HG03354 (cell line): ENCODE data around the gene DUSP28.
"Not testable (repeated sequence)": the region's sequence is repeated elsewhere in the genome, so short reads cannot be mapped to it uniquely, and the experiment has no call there.

Experiments
- ATAC-seq: cut with Tn5 transposase; IDR thresholded peaks from one replicate; pipeline ENCODE4 v1.9.1; 2021; ENCODE audit warnings: mild to moderate bottlenecking; ENCODE audit not compliant: unreplicated experiment, poor library complexity, severe bottlenecking

The DUSP28 gene

GRCh38 chr2:240526521-240526920 is 33.6 kb upstream of the DUSP28 start:
- ATAC-seq = no peak

DNA sequence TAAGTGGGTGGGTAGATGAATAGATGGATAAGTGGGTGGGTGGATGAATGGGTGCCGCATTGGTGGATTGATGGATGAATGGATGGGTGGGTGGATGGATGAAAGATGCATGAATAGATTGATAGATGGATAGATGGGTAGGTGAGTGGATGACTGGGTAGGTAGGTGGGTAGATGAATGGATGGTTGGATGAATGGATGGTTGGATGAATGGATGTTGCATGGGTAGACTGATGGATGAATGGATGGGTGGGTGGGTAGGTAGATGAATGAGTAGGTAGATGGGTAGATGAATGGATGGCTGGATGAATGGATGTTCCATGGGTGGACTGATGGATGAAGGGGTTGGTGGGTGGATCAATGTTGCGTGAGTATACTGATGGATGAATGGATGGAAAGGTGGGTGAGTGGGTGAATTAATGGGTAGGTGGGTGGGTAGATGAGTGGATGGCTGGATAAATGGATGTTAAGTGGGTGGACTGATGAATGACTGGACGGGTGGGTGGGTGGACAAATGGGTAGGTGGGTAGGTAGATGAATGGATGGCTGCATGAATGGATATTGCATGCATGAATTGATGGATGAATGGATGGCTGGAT is 32.9 kb upstream of the DUSP28 start:
- no peak for ATAC-seq

DNA sequence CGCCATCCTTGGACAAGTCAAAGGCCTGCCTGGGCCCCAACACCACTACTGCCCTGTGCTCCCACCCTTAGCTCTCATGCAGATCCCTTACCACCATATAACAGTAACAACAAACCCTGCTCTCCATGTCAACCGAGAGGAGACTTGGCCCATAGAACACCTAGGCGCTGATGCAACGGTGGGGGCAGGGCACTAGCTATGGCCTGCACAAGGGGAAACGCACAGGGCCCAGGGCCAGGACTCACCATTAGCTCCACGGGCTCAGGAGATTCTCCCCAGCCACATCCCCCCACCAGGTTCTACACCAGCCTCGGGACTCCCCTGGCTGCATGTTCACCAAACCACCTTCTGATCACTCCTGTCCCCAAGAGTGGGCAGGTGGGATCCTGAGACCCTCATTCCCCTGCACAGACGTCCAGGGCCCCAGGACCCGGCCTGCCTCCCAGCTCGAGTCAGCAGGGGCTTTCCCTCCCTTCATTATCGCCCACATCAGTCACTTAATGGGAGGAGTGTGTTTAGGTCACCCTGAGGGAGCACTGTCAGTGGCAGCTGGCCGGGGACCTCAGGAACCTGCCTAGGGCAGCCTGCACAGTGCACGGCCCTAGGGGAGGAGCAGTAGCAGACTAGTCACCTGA is 31.6 kb upstream of the DUSP28 start:
- no peak for ATAC-seq

DNA sequence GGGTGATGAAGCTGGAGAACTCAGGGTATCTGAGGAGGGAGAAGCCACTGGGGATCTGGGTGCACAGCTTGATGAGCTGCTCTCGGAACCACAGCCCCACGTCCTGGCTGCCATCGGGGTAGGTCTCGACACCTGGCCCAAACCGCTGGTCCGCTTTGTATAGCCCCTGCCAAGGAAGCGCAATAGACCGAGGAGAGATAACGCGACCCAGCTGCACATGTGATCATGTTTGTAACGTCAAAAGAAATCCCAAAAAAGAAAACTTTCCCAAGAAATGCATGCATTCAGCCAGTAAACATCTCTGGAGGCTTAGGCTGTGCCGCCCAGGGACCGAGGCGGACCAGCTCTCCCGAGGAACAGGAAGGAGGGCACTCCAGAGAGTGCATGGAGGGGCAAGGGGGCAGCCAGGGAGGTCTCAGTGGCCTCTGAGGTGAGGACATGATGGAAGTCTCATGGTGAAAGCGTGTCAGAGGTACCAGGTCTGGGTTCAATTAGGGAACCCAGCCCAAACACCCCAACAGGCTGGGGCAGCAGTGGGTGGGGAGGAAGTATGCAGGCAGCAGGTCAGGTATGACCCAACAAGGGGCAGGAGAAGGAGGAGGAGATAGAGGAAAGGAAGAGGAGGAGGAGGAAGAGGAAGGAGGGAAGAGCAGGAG is 30.7 kb upstream of the DUSP28 start:
- no peak for ATAC-seq

DNA sequence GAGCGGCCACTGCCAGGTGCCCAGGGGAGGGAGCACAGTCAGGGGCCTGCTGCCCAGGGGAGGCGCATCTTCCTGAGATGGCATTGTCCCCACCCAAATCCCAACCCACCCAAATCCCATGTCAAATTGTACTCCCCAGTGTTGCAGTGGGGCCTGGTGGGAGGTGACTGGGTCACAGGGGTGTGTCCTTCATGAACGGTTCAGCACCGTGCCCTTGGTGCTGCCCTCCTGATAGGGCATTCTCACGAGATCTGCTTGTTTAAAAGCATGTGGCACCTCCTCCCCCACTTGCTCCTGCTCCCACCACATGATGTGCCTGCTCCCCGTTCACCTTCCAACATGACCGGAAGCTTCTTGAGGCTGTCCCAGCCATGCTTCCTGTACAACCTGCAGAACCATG is 30.0 kb upstream of the DUSP28 start:
- no peak for ATAC-seq

GRCh38 chr2:240531038-240531437 is 29.1 kb upstream of the DUSP28 start:
- no peak for ATAC-seq

GRCh38 chr2:240532031-240532775 is 28.0 kb upstream of the DUSP28 start:
- ATAC-seq = no peak

- ATAC-seq = no peak
These were observed 22.0 kb upstream of the DUSP28 start for GRCh38 chr2:240538031-240538780.

GRCh38 chr2:240539101-240539500 is 21.1 kb upstream of the DUSP28 start:
- ATAC-seq = not testable (repeated sequence)

GRCh38 chr2:240539906-240540305 is 20.3 kb upstream of the DUSP28 start:
- no peak for ATAC-seq

- ATAC-seq = no peak
These were observed 8.9 kb upstream of the DUSP28 start for GRCh38 chr2:240551288-240551687.

DNA sequence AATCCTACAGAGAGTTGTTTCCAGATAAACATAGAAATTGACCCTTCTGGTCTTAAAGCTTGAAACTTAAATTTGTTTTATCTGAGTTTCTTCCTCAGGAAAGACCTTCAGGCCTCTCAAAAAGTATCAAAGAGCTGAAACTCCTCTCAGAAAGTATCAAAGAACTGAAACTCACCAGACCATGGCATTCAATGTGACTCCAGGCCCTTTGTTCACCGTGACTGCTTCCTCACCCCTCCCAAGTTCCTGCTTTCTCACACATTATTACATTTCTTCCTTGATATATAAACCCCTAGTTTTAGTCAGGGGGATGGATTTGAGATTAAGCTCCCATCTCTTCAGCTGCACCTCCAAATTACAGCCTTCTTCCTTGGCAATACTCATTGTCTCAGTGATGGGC is 8.3 kb upstream of the DUSP28 start:
- ATAC-seq = no peak

DNA sequence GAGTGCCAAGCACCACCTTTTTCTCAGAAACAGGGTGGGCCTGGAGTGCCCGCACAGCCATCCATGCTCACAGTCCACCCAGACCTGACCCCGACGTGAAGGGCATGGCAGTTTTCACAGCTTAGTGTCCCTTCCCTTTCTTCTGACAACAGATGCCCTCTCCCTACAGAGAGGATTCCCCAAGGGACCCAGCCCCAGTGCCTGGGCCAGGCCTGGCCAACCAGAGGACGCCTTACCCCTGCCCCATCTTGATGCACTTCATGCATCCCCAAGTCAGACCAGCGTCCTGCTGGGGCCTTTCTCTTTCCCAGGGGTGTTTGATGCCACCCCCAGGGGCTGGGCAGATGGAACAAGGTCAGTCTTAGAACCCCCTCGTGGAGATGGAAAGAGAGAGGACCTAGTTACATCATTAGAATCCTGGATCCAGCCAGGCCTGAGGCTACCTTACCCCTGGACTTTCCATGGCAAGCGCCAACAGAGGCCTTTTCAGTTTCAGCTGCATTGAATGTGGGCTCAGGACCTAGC is 6.1 kb upstream of the DUSP28 start:
- ATAC-seq = no peak

- ATAC-seq = no peak
These were observed 5.2 kb upstream of the DUSP28 start for GRCh38 chr2:240554767-240555493.

GRCh38 chr2:240555541-240556250 is 4.5 kb upstream of the DUSP28 start:
- ATAC-seq = no peak

DNA sequence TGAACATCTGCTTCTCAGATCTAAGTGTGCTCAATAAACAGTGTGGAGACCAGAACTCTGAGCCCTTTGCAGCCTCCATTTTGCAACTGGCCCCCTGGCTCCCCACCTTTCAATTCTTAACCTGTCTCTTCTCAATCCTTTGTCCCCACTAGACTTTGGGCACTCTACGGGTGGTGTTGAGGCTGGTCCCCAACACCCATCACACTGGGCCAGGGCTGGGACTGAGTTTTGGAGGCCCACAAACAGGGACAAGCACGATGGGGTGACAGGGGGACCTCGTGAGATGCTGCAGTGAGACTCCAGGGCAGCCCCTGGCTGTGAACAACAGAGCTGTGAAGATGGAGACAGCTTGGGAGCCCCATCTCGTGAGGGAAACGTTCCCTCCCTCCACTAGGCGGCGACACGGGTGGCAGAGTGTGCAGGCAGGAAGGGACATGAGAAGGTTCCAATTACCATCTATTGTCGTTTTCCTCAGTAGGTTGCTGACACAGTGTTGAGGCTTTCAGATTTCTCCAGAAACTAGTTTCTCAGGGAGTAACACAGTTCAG is 3.5 kb upstream of the DUSP28 start:
- ATAC-seq = no peak

DNA sequence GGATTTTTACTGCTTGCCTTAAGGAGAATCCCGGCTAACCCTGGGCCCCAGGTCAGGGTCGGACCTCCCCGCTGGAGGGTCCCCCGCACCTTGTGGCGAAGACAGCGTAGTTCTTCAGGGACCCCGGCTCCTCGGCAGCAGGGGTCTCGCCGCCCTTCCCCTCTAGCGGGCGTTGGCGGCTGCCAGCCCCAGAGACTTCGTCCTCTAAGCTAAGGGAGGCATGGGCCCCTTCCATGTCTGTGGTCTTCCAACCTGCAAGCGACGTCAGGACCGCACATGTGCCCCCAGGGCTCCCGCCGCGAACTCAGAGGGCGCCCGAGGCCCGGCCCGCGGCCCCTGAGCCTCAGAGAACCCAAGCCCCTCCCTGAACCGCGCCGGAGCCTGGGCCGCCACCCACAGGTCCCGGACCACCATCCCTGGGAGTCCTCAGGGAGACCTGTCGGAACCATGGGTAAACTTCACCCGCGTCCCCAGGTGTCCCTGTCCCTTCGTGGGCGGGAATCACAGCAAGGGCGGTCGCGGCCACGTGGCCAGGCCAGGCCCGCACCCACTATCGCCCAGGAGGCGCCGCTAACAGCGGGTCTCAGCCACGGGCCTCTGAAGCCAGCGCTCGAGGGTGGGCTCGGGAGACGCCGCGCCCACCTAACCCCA is 2.9 kb upstream of the DUSP28 start:
- no peak for ATAC-seq

DNA sequence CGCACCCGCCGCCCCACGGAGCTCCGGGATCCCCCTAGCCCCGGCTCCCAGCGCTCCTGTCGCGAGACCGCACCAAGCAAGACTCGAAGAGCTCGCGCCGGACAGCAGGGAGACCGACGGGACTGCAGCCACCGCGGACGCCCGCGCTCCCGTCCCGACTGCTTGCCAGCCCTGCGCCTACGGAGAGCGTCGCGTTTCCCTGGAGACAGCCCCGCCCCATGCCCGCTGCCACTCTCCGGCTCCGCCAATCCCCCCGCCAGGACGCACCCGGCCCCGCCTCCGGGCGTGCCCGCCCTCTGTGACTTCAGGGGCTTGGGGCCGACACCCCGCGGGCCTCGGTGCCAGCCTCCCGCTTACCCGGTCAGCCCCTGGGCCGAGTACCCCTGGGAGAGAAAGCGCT is 2.3 kb upstream of the DUSP28 start, which contains the start of gene ANKMY1:
ANKMY1 (minus strand) TSS at position 181 of the 400 bp plus-strand sequence. CDS start 653 bp downstream, outside the sequence.
- no peak for ATAC-seq
